ENCODE data around the gene GFPT1.

Gene GFPT1

DNA sequence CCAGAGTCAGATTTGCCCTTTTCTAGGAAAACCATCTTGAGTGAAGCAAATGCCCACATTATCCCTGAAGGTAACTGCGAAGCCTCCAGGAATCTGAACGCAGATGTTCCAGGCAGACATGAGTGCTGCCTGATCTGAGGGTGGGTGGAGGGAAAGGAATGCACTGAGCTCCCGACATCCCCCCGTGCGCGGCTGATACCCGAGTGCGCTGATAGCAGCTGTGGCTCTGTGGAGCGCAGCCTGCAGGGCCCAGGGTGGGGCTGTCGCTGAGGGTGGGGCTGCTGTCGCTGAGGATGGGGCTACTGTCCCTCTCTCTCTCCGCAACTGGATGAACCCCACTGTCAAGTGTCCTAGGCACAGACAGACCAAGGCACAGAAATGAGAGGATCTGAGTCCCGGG lies 82.4 kb downstream of the GFPT1 start (continued):
- TF ChIP-seq RBAK (tag by site-specific recombination; IDR thresholded peaks at IDR 0.05) (no peak), ZNF302 (tag by site-specific recombination; IDR thresholded peaks at IDR 0.05; ENCODE audit: low read depth) (no peak), KLF16 (tag by site-specific recombination; IDR thresholded peaks at IDR 0.05) (no peak)
- TF ChIP-seq, protein P1, sequence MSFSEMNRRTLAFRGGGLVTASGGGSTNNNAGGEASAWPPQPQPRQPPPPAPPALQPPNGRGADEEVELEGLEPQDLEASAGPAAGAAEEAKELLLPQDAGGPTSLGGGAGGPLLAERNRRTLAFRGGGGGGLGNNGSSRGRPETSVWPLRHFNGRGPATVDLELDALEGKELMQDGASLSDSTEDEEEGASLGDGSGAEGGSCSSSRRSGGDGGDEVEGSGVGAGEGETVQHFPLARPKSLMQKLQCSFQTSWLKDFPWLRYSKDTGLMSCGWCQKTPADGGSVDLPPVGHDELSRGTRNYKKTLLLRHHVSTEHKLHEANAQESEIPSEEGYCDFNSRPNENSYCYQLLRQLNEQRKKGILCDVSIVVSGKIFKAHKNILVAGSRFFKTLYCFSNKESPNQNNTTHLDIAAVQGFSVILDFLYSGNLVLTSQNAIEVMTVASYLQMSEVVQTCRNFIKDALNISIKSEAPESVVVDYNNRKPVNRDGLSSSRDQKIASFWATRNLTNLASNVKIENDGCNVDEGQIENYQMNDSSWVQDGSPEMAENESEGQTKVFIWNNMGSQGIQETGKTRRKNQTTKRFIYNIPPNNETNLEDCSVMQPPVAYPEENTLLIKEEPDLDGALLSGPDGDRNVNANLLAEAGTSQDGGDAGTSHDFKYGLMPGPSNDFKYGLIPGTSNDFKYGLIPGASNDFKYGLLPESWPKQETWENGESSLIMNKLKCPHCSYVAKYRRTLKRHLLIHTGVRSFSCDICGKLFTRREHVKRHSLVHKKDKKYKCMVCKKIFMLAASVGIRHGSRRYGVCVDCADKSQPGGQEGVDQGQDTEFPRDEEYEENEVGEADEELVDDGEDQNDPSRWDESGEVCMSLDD (tag by site-specific recombination; IDR thresholded peaks at IDR 0.05) = no peak

- Histone ChIP-seq H3K4me3 (ENCODE audit: low read depth, low read length) (no peak overlapping the region), H3K36me3 (ENCODE audit: control insufficient read depth in 2 of 2, insufficient read depth in 1 of 2, low read length in 2 of 2) (no peaks in the 10 kb centered on the region), H3K27ac (ENCODE audit: extremely low read depth, low read depth, low read length) (no peak overlapping the region), H3K4me1 (ENCODE audit: control insufficient read depth, insufficient read depth, low read length) (peaks cover 4% of the 10 kb centered on the region; the same call in 1 of the 2 replicates), H3K9me3 (ENCODE audit: control insufficient read depth, insufficient read depth, low read depth, low read length) (no peaks in the 10 kb centered on the region)
- ChIA-PET CTCF (no interaction called here), POLR2A (no interaction called here)
- TF ChIP-seq ZBTB17 (tag by site-specific recombination; IDR thresholded peaks at IDR 0.05) = no peak
Measured at GRCh38 chr2:69300650-69301049, 86.4 kb downstream of the GFPT1 start.

GRCh38 chr2:69299772-69300516 lies 87.1 kb downstream of the GFPT1 start:
- Histone ChIP-seq H3K4me3 (ENCODE audit: low read depth, low read length) (no peak overlapping the region), H3K27ac (ENCODE audit: extremely low read depth, low read depth, low read length) (no peak overlapping the region), H3K4me1 (ENCODE audit: control insufficient read depth, insufficient read depth, low read length) (peaks cover 4% of the 10 kb centered on the region; the same call in 1 of the 2 replicates), H3K36me3 (ENCODE audit: control insufficient read depth in 2 of 2, insufficient read depth in 1 of 2, low read length in 2 of 2) (no peaks in the 10 kb centered on the region), H3K9me3 (ENCODE audit: control insufficient read depth, insufficient read depth, low read depth, low read length) (no peaks in the 10 kb centered on the region)
- POLR2A ChIA-PET = interaction anchor here (0.7 kb wide), 1 partner anchor 287 kb away, joined by 4 read pairs; the partner anchor contains the start of gene ANTXR1
- TF ChIP-seq KLF10 (tag by site-specific recombination; IDR thresholded peaks at IDR 0.05) (no peak), TCF7L2 (IDR thresholded peaks at IDR 0.05; ENCODE audit: borderline replicate concordance, low read depth, low read length) (no peak), ZBTB7A (tag by site-specific recombination; IDR thresholded peaks at IDR 0.05; ENCODE audit: low read depth) (no peak), ZEB2 (tag by site-specific recombination; IDR thresholded peaks at IDR 0.05) (no peak), ZNF175 (tag by site-specific recombination; IDR thresholded peaks at IDR 0.05) (no peak), ZNF146 (tag by site-specific recombination; IDR thresholded peaks at IDR 0.05) (no peak), ZNF707 (tag by site-specific recombination; IDR thresholded peaks at IDR 0.05) (no peak), ZNF221 (tag by site-specific recombination; IDR thresholded peaks at IDR 0.05; ENCODE audit: borderline replicate concordance) (no peak), ZNF266 (tag by site-specific recombination; IDR thresholded peaks at IDR 0.05; ENCODE audit: low read depth) (no peak), ZNF433 (tag by site-specific recombination; IDR thresholded peaks at IDR 0.05; ENCODE audit: low read depth) (no peak), ZNF114 (tag by site-specific recombination; IDR thresholded peaks at IDR 0.05) (no peak), AEBP2 (tag by site-specific recombination; IDR thresholded peaks at IDR 0.05; ENCODE audit: borderline replicate concordance) (no peak), ZNF140 (tag by site-specific recombination; IDR thresholded peaks at IDR 0.05) (no peak), ZNF560 (tag by site-specific recombination; IDR thresholded peaks at IDR 0.05; ENCODE audit: borderline replicate concordance) (no peak)
- TF ChIP-seq, protein P2, sequence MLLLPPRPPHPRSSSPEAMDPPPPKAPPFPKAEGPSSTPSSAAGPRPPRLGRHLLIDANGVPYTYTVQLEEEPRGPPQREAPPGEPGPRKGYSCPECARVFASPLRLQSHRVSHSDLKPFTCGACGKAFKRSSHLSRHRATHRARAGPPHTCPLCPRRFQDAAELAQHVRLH (tag by site-specific recombination; IDR thresholded peaks at IDR 0.05) = no peak
- TF ChIP-seq, protein P3, sequence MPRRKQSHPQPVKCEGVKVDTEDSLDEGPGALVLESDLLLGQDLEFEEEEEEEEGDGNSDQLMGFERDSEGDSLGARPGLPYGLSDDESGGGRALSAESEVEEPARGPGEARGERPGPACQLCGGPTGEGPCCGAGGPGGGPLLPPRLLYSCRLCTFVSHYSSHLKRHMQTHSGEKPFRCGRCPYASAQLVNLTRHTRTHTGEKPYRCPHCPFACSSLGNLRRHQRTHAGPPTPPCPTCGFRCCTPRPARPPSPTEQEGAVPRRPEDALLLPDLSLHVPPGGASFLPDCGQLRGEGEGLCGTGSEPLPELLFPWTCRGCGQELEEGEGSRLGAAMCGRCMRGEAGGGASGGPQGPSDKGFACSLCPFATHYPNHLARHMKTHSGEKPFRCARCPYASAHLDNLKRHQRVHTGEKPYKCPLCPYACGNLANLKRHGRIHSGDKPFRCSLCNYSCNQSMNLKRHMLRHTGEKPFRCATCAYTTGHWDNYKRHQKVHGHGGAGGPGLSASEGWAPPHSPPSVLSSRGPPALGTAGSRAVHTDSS (tag by site-specific recombination; IDR thresholded peaks at IDR 0.05) = no peak
- CTCF ChIA-PET = interaction anchor here (0.6 to 1.9 kb wide), 2 partner anchors 111 to 287 kb away, joined by 3 to 4 read pairs; partner anchors contain the start of gene ANTXR1

Data from HEK293 (cell line).